T-helper 1 cell treated with Interleukin-12 subunit alpha and Interleukin-12 subunit beta and Interleukin-4 antibody, amounts not matched to agents 30 ng/mL and 1 ng/mL, for 36 hours (primary cell): ENCODE measurements around the gene ABHD16A. TPM values are rescaled to one million over a fixed set of nuclear protein-coding genes. Genes with fewer than 3 reads are reported as not detected.

Source experiments
- intact Hi-C: fragments of 100-400 bp; cut with micrococcal nuclease; formaldehyde crosslinking; loops from one replicate; pipeline ENCODE4 v1.15.1; 2024
- total RNA-seq: library from RNA; stranded (reverse); gene quantifications from 2 replicates; pipeline ENCODE4 v1.2.3, GENCODE V29; 2022

Gene ABHD16A
- total RNA-seq, 1 donor from 2014 or later: 53.6 TPM

DNA sequence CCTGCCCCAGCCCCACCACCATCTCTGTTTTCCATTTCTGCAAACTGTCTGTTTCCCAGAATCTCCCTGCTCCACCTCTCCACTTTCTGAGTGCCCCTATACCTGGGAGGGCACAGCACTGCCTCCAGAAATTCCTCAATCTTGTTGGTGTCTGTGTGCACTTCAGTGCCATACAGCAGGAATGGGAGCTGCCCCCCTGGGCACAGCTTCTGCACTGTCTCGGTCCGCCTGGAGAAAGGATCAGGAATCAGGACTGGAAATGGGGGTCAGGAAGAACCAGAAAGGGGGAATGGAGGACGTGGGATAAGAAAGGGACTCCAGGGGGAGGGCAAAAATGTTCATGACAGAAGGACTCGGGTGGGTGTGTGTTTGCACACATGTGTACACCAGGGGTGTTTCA lies 30.6 kb upstream of the ABHD16A start:
- intact Hi-C loops: no loop called here

- intact Hi-C loops: no loop called here
Measured at GRCh38 chr6:31732029-31732428, 28.9 kb upstream of the ABHD16A start.

DNA sequence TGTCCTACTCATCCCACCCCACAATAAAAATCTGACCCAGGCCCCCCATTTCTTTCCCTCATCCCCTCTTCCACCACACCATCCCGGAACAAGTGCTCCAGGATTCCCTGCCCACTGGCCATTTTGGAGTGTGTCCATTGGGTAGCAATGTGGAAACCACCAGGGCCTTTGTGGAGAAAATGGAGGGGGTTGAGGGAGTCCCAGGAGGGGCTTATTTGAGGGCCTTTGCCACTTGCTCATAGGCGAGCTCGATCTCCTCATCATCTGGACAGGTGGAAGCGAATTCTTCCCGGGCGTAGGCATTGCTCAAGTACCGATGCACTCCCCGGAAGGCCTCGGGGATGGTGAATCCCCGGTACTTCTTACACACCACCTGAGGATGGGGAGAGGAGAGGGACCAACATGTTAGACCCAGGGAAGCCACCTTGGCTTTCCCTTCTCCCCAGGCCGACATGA lies 27.5 kb upstream of the ABHD16A start:
- intact Hi-C loops: no loop called here

- intact Hi-C loops: loop anchor here (1.0 kb wide), 5 partner anchors 8 to 97 kb away; partner anchors contain the start of genes ABHD16A and HSPA1B
Measured at GRCh38 chr6:31729979-31730630, 27.0 kb upstream of the ABHD16A start.

DNA sequence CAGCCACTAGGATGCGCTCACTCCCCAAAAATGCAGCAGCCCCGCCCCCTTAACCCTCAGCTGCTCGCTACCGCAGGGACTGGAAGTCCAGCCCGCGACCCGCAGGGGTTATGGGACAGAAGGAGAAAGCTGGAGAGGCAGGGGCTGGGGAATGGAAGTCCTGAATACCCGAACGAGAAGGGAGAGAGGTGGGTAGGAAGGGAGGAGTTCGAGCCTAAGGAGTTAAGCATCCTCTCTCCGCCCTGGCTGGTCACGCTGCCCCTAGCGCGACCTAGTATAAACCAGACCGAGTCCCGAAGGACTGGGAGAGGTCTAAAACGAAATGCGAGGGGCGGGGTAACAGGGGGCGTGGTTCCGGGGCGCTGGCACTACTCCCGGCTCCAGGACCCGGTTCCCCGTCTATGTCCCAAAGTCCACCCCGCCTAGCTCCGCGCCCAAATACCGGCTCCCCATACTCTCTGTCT lies 26.4 kb upstream of the ABHD16A start:
- intact Hi-C loops: loop anchor here (1.0 kb wide), 5 partner anchors 9 to 98 kb away; partner anchors contain the start of genes ABHD16A and HSPA1B

DNA sequence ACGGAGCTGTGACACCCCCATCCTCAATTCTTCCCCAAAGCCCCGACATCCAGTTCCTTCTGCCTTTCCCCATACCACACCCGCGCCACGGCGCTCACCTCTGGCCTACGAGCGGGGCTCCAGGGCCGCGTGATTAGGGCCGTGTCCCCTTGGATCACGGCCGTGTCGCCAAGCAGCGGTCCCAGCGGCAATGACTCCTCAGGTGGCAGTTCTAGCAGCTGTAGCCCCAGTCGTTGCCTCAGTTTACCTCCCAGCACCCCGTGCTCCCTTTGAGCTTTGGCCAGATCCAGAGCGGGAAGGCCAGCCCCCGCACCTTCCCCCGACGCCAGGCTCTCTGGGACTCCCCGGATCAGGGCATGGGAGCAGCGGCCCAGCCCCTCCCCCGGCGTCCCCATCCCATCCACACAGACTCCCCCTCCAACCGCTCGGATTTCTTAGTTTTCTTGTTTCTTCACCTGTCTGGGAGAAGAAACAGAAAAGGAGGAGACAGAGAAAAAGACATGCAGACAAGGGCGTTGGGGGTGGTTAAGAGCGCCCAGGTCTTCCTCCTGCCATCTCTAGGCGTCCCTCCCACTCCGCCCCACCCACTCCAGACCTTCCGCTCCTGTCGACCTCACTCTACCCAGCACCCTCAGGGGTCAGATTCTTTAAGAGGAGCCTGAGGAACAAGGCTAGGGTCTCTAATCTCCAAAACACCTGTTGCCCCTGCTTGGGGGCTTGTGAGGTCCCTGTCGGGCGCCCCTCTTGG lies 25.8 kb upstream of the ABHD16A start, which contains the start of gene DDAH2:
Gene DDAH2, minus strand, starts transcription at position 533 of the 748 bp plus-strand sequence. Its CDS starts 138 bp downstream, at position 395.
- intact Hi-C loops: loop anchor here (1.0 kb wide), 5 partner anchors 9 to 98 kb away; partner anchors contain the start of genes ABHD16A and HSPA1B

GRCh38 chr6:31727717-31728671 lies 24.9 kb upstream of the ABHD16A start:
- intact Hi-C loops: no loop called here

DNA sequence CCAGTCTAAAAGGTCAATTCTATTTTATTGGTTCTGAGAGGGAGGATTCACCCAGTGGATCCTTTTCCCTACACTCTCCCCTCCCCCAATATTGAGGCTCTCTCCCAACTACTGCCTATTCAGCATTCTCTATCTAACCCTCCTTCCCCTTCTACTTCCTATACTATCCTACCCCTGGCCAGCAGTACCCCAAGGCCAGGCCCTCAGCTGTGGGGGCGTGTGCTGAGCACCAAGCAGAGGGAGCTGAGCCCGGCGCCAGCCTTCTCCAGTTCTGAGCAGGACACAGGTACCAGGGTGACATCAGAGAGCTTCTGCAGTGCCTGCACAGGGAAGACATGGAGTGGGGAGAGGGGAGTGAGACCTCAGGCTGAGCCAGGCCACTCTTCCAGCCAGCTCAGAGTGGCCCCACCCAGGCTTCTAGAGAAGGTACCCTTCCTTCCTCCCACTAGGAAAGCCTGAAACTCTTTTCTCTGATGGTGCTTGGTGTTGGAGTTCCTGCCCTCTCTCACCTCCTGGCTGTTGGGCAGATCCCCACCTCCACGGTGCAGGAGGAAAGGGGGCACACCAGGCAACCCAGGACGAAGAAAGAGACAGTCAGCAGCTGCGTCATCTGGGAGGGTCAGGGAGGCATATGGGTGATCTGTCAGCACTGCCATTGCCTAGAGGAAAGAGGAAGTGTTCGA lies 24.1 kb upstream of the ABHD16A start:
- intact Hi-C loops: no loop called here

DNA sequence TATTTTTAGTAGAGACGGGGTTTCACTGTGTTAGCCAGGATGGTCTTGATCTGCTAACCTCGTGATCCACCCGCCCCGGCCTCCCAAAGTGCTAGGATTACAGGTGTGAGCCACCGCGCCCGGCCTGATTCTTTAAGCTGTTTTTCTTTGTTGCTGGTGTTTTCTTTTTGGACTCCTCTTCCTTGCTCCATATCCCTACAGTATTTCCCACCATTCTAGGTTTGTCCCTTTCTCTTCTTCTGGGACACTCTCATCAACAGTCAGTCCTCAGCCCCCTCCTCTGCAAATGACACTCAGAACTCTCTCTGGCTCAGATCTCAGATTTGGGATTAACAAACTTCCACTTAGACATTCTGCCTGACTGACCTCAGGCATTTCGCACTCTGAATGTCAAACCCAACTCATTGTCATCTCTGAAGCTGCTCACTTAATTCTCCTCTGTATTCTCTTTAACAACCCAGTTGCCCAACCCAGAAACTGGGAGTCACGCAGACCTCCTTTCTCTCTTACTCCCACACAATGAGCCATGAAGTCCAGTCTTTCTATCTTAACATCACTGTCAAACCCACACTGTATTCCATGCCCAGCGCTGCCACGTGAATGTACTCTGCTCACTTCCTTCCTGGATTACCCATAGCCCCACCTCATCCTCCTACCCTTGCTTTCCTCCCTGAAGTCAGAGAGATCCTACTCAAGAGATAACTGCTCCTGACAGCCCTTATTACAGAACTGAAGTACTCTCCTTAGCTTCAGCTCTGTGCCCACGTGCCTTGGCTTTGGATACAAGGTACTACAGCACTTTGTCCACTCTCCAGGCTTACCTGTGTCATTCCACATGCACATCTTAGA lies 22.6 kb upstream of the ABHD16A start:
- intact Hi-C loops: no loop called here

GRCh38 chr6:31723980-31724691 lies 21.0 kb upstream of the ABHD16A start:
- intact Hi-C loops: no loop called here

GRCh38 chr6:31723245-31723979 lies 20.3 kb upstream of the ABHD16A start, which contains the start of gene MPIG6B:
Gene MPIG6B (plus strand): TSS chr6:31723373. CDS start chr6:31723384, 11 bp downstream.
- intact Hi-C loops: no loop called here

DNA sequence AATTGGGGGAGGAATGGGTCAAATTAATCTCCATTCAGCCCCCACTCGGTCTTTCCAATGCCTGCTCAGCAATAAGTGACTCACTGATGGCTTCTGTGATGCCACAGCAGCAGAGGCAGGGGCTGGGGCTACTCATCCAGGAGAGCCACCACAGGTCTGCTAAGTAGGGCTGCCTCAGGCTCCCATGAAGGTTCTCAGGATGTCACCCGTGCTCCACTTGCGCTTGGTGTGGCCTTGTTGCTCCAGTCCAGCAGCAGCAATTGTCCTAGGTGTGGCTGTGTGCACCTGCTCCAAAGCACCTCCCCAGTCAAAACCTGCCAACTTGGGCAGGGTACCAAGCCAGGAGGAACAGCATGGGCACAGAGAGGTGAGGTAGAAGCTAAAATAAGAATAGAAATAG lies 19.0 kb upstream of the ABHD16A start:
- intact Hi-C loops: no loop called here

- intact Hi-C loops: no loop called here
Measured at GRCh38 chr6:31721351-31722020, 18.4 kb upstream of the ABHD16A start, which contains the start of gene LY6G6C. Gene LY6G6C (minus strand): TSS chr6:31721746. CDS start chr6:31721679, 67 bp downstream.

DNA sequence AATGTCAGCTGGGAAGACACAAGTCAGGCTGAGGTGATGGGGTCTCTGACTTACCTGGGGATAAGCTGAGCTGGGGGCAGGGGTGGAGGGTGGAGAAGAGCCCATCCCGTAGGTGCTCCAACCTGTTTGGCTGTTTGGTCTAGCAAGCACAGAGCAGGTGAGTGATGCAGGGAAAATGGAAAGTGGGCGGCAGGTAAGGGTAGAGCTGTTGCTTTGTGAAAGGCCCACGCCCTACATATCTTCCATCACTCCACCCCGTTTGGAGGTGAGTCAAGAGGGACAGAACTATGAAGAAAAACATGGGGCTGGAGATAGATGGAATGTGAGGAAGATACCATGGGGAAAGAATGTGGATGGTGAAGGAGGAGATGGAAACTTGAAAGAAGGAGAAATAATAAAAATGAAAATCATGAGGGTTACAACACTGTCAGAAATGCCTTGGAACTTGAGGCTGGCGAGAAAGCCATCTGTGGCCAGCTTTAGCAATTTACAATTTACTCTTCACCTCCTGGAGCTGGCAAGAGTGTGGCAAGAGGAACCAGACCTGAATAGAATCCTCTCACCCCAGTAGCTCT lies 17.2 kb upstream of the ABHD16A start:
- intact Hi-C loops: no loop called here

DNA sequence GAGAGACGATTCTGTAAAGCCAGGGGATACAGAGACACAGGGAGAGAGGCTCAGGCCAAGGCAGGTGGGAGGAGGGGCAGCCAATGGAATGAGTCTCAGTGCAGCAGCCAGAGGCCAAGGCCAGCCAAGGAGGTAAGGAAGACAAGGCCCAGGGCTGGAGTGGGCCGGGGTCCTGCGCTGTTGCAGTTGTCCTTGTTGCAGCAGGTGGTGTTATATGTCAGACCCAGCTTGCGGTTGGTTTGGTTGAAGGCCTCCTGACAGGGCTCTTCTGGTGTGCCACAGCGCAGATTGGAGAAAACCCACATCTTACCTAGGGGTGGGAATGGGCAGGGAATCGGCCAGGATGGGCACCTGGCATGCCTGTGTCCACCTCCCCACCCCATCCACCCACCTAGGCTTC lies 15.9 kb upstream of the ABHD16A start:
- intact Hi-C loops: no loop called here

DNA sequence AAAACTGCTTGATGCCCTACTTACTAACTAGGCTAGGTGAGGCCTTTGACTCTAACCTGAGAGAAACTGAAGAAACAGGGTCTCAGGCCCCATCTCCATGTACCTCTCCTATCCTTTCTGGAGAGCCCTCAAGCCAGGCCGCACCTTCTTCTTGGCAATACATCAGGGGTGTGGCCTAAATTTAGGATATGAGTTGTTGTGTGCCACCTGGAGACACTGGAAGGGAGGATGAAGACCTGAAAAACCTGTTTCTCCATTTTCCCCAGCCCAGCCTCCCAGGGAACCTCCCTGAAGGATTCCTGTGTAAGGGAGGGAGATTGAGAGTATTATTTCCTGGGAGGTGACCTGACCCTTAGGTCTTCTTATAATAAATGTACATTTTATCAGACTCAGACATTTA lies 15.1 kb upstream of the ABHD16A start:
- intact Hi-C loops: no loop called here
